Measurements from ENCODE around the gene STAT5B. TPM values are rescaled to one million over a fixed set of nuclear protein-coding genes. Genes with fewer than 3 reads are reported as not detected.

STAT5B gene
- total RNA-seq, 1 donor: 60.2 TPM

DNA sequence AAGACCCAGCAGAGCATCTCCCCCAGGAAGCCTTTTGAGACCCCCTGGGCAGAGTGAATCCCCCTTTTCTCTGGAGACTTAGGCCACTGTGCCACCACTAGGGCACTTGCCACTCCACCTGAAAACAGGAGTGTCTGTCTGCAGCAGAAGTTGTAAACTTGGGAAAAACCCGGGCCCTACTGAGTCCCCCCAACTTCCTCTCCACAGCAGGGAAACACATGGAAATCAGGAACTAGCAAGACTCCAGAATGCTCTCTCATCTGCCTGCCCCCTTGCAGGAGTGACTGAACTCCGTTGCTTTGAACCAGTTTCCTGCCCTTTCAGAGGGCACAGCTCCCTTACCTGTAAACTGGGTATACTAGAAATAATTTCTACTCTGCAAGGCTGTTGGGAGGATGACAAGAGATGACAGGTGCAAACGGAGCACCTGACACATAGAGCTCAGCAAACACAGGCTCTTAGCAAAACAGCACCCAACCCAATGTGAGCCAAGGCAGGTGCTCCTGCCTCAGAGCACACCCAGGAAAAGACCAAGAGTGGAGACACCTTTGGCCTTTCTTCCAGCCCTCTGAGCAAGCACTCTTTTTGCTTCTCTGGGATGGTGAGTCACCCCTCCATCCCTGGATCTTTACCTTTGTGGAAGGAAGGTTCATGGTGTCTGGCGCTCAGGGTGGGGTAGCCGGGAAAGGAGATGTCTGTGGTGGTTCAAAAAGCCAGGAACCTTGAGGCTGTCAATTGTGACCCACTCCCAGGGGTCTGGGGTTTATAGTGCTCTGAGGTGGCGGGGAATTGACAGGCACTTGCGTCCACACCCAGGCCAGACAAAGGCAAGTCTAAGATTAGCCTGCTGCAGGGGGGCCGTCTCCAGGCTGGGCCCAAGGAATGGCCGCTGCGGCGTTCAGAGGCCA lies 91.2 kb downstream of the STAT5B start, which contains the start of gene HCRT:
TSS of gene HCRT (minus strand) at position 740 of the 908 bp plus-strand sequence. CDS start at position 653, 87 bp downstream.
- peaks cover 17% of the 10 kb centered on the region for H3K27me3 ChIP-seq (ENCODE audit: insufficient read depth, low read length)
- H3K4me3 ChIP-seq (ENCODE audit: low read length): peak within 1 kb of the TSS; percentile 70
- no peaks in the 10 kb centered on the region for H3K9me3 ChIP-seq (ENCODE audit: low read depth, low read length)
- peaks cover 72% of the 10 kb centered on the region for H3K4me1 ChIP-seq (ENCODE audit: insufficient read depth, low read length)

DNA sequence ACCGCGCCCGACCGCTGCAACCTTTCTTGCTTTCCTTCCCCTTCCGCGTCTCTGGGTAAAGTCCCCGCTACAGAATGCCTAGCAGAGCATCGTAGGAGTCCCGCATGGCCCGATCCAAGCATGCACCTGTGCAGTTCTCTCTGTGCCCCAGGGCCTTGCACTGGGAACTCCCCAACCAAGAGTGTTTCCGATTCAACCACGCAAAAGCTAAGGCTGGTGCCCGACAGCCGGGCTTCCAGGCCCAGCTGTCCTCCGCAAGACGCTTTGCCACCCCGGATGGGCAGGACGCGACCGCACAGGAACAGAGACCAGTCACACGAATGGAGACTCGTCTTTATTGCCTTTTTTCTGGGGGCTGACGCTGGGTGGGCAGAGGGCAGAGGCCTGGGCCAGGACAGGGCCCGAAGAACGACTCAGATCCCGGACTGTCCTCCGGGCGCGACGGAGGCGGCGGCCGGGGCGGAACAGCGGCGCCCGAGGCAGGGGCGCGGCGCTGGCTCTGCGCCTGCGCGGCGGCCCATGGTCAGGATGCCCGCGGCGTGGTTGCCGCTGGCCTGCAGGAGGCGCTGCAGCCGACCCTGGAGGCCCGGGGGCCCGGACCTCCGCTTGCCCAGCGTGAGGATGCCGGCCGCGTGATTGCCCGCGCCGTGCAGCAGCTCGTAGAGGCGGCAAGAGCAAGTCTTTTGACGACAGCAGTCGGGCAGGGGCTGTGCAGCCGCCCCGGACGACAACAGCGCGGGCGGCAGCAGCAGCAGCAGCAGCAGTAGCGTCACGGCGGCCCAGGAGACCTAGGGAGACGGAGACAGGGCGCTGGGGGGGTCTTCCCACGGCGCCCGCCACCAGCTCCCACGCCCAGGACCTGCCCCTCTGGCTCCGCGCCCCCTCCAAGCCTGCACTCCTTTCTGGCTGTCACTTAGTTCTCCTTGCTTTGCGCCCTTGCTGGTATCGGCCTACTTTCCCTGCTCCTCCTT lies 92.2 kb downstream of the STAT5B start:
- Histone ChIP-seq H3K4me1 (ENCODE audit: insufficient read depth, low read length) (peaks cover 69% of the 10 kb centered on the region), H3K9me3 (ENCODE audit: low read depth, low read length) (no peaks in the 10 kb centered on the region), H3K4me3 (ENCODE audit: low read length) (peak overlapping the region; percentile 70), H3K27me3 (ENCODE audit: insufficient read depth, low read length) (peaks cover 26% of the 10 kb centered on the region)

DNA sequence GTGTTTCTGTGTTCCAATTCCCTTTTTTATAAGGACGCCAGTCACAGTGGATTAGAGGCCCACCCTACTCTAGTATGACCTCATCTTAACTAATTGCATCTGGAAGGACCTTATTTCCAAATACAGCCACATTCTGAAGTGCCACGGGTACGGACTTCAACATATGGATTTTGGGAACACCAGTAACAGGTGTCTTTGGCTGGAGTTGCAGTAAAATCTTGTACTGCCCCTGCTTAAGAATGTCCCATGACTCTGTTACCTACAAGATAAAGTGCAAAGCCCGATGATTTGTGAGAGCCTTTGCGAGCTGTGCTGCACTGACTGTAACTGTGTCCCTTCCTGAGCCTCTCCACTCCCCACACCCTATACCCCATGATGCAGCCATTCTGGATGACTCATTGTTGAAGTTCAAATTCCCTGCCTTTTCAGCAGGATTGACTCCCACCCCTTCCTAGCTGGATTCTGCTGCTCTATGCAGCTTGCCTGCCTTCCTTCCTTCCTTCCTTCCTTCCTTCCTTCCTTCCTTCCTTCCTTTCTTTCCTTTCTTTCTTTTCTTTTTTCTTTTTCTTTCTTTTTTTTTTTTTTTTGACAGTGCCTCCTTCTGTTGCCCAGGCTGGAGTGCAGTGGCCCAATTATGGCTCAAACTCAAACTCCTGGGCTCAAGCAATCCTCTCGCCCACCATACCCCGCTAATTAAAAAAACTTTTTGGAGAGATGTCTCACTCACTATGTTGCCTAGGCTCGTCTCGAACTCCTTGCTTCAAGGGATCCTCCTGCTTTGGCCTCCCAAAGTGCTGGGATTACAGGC lies 93.1 kb downstream of the STAT5B start:
- peaks cover 66% of the 10 kb centered on the region for H3K4me1 ChIP-seq (ENCODE audit: insufficient read depth, low read length)
- H3K27me3 ChIP-seq (ENCODE audit: insufficient read depth, low read length): peaks cover 27% of the 10 kb centered on the region
- H3K4me3 ChIP-seq (ENCODE audit: low read length): peak overlapping the region; percentile 70
- no peaks in the 10 kb centered on the region for H3K9me3 ChIP-seq (ENCODE audit: low read depth, low read length)

DNA sequence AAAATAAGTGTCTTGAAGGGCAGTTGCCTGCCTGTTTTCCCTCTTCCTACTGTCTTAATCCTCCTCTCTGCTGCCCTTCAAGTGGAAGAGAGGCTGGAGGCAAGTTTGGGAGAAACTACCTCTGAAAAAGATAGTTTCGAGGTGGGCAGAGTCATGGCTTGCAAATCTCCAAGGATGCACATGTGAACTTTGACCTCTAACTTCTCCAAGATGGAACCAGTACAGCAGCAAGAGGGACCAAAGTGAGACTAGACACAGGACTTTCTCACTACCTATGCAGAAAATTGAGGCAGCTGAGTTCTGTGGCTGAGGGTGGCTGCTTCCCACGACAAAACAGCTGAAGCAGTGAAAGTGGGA lies 94.4 kb downstream of the STAT5B start:
- H3K4me1 ChIP-seq (ENCODE audit: insufficient read depth, low read length): peaks cover 61% of the 10 kb centered on the region
- no peak overlapping the region for H3K4me3 ChIP-seq (ENCODE audit: low read length)
- no peaks in the 10 kb centered on the region for H3K9me3 ChIP-seq (ENCODE audit: low read depth, low read length)
- H3K27me3 ChIP-seq (ENCODE audit: insufficient read depth, low read length): peaks cover 27% of the 10 kb centered on the region

DNA sequence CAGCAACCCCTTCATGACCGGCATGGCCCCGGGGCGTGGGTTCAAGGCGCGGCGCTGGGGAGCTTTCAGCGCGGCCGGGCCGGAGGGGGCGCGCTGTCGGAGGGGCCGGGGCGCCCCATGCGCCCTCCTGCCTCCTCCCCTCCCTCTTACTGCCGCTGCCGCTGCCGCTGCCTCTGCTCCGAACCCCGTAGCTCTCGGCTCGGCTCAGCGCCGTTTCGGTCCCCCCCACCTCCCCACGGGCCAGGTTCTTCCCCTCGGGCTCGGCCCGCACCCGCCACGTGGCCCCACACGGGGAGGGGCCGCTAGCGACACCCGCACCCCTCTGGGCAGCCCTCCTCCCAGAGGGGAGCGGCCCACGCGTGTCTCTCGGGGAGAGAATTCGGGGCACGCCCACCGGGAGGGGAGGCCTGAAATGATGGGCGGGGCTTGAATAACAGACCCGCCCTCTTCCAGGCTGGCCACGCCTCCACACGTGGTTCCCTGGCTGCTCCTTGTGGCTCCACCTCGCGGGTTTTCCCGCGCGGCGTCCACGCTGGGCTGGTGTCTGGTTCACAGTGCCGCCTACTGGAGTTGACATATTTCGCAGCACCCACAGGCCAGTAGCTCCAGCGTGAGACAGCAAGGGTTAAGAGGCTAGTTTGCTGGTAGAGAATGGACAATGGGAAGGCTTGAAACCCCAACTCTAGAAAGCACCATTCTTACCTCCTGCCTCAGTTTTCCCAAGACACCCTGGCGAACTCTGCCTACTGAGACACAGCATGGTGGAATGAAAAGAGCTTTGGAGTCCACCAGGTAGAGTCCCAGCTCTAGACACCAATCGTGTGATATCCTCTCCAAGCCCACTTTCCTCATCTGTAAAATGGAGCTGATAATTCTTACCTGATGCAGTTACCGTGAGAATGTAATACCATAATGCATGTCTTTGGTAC lies 95.0 kb downstream of the STAT5B start, which contains the start of gene KCNH4:
TSS of gene KCNH4 (minus strand) at position 221 of the 929 bp plus-strand sequence. CDS start at position 24, 197 bp downstream.
- peak within 1 kb of the TSS; percentile 22 for H3K4me3 ChIP-seq (ENCODE audit: low read length)
- peaks cover 27% of the 10 kb centered on the region for H3K27me3 ChIP-seq (ENCODE audit: insufficient read depth, low read length)
- no peaks in the 10 kb centered on the region for H3K9me3 ChIP-seq (ENCODE audit: low read depth, low read length)
- peaks cover 58% of the 10 kb centered on the region for H3K4me1 ChIP-seq (ENCODE audit: insufficient read depth, low read length)

DNA sequence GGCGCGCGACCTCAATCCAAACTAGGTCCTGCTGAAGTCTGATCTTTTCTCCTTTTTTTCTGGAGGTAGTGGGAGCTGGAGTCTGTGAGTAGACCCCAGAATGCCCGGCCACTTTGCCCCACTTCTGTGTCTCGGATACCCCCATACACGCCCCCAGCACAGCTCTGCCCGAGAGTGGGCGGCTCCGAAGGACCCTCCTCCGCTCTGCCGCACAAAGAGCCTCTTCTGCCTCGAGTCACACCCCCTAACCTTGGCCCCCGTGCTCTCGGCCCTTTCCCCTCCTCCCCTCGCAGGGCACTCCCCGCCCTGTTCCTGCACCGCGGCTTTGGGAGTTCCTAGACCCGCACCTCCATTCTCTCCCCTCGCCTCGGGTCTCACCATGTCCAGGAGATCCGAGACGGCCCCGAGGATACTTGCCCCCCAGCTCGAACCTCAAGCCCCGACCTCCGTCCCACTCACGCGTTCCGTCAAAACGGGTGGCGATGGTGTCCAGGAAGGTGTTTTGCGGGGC lies 95.7 kb downstream of the STAT5B start:
- Histone ChIP-seq H3K4me1 (ENCODE audit: insufficient read depth, low read length) (peaks cover 52% of the 10 kb centered on the region), H3K4me3 (ENCODE audit: low read length) (no peak overlapping the region), H3K9me3 (ENCODE audit: low read depth, low read length) (no peaks in the 10 kb centered on the region), H3K27me3 (ENCODE audit: insufficient read depth, low read length) (peaks cover 27% of the 10 kb centered on the region)

DNA sequence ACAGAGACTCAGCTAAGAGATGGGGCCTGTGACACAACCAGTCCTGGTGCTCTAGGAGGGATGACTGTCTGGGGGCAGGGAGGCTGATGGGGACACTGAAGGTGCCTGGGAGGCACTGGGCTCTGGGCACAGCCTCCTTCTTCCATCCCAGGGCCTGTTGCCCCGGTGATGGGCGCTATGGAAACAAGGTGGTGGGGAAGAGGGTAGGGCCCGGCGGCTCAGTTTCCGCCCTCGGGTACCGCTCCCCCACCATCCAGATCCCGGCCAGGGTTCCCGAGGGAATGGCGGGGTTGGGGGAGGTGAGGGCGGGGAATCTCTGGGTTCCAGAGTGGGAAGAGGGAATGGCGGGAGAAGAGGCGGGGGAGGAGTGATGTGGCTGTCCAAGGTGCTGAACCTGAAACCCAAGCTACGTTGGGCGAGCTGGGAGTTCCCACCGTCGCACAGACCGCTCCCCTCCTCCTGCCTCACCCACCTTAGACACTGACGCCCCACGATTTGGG lies 96.2 kb downstream of the STAT5B start:
- H3K27me3 ChIP-seq (ENCODE audit: insufficient read depth, low read length): peaks cover 27% of the 10 kb centered on the region
- no peaks in the 10 kb centered on the region for H3K9me3 ChIP-seq (ENCODE audit: low read depth, low read length)
- no peak overlapping the region for H3K4me3 ChIP-seq (ENCODE audit: low read length)
- peaks cover 47% of the 10 kb centered on the region for H3K4me1 ChIP-seq (ENCODE audit: insufficient read depth, low read length)

DNA sequence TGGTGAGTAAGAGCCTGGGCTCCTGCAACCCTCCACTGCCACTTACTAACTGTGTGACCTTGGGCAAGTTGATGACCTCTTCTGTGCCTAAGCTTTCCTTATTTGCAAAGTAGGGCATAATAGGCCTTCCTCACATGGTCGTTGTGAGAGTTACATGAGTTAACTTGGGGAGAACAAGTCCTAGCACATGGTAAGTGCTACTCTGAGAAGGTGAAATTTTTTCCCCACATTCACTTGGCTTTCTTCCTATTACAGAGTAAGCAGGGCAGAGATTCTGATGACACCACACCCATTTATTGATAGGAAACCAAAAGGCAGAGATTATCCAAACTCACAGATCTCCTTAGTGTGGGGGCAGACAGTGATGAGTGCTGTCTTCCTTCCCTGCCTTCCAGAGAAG lies 96.9 kb downstream of the STAT5B start:
- peaks cover 27% of the 10 kb centered on the region for H3K27me3 ChIP-seq (ENCODE audit: insufficient read depth, low read length)
- no peaks in the 10 kb centered on the region for H3K9me3 ChIP-seq (ENCODE audit: low read depth, low read length)
- peaks cover 40% of the 10 kb centered on the region for H3K4me1 ChIP-seq (ENCODE audit: insufficient read depth, low read length)
- no peak overlapping the region for H3K4me3 ChIP-seq (ENCODE audit: low read length)

DNA sequence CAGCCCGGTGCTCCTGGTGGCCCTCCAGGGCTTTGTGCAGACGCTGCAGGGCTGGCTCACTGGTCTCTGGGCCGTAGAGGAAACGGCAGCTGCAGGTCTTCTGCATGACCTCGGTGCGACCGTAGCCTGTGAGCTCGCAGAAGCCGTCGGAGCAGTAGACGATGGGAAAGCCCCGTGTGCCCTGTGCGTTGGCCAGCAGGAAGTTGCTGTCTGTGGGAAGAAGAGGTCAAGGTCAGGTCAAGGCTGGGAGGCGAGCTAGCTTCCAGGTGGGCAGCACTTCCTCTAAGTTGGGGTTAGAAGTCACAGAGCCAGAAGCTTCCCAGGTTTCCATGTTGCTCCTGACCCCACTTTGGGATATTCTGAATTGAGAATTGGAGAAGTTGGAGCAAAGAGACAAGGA lies 97.4 kb downstream of the STAT5B start:
- Histone ChIP-seq H3K27me3 (ENCODE audit: insufficient read depth, low read length) (peaks cover 27% of the 10 kb centered on the region), H3K9me3 (ENCODE audit: low read depth, low read length) (no peaks in the 10 kb centered on the region), H3K4me1 (ENCODE audit: insufficient read depth, low read length) (peaks cover 38% of the 10 kb centered on the region), H3K4me3 (ENCODE audit: low read length) (no peak overlapping the region)

DNA sequence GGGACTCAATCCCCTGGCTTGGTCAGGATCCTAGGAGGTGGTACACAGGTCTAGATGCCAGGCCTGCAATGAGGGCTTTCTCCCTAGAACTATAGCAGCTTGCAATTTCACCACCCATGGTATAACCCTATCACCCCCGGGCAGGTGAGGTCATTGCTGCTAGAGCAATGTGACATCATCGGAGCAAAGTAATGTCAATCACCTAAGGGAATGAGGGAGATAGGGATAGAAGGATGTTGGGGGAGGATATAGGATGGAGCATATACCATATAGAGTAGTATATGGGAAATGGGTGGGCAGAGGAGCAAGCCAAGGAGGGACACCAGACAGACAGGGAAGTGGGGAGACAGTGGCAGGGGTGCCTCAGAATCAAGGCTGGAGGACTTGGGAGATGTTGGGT lies 98.5 kb downstream of the STAT5B start:
- Histone ChIP-seq H3K4me1 (ENCODE audit: insufficient read depth, low read length) (peaks cover 26% of the 10 kb centered on the region), H3K27me3 (ENCODE audit: insufficient read depth, low read length) (peaks cover 27% of the 10 kb centered on the region), H3K4me3 (ENCODE audit: low read length) (no peak overlapping the region), H3K9me3 (ENCODE audit: low read depth, low read length) (no peaks in the 10 kb centered on the region)

DNA sequence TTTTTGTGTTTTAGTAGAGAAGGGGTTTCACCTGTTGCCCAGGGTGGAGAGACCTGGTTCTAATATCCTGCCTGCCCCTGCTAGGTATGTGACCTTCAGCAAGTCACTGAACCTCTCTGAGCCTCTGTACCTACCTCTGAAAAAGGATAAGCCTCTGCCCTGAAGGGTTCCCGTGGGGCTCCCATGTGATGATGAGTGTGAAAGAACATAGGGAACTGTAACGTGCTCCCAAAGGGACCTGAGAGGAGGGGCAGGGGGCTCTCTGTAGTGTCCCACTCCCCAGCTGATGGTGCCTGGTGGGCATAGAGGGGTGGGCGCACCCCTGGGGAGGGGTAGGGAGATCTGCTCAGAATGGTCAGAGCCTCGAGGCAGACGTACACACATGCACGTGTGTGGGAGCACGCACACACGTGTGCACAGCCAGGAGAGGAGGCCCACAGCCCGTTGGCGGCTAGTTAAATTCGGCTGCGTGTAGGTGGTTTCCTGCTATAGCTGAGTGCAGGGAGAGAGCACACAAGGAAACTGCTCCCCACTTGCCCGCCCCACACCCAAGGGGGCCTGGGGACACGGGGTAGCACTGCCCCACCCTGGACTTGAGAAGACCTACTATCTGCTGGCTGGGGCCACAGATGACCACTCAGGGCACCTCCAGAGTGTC lies 101.9 kb downstream of the STAT5B start:
- H3K4me1 ChIP-seq (ENCODE audit: insufficient read depth, low read length): peaks cover 7% of the 10 kb centered on the region
- no peak overlapping the region for H3K4me3 ChIP-seq (ENCODE audit: low read length)
- no peaks in the 10 kb centered on the region for H3K9me3 ChIP-seq (ENCODE audit: low read depth, low read length)
- H3K27me3 ChIP-seq (ENCODE audit: insufficient read depth, low read length): peaks cover 3% of the 10 kb centered on the region

DNA sequence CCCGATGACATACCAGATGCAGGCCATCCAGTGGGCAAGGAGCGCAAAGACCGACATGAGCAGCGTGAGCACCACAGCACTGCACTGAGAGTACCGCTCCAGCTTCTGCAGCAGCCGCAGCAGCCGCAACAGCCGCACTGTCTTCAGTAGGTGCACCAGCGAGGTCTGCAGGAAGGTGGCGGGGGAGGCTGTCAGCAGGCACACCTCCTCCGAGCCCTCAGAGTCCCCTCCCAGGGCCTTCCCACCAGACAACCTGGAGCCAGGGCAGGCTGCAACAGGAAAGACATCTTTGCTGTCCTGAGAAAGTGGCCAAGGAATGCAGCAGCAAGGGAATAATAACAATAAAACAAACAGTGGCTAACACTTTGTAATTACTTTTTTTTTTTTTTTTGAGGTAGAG lies 104.4 kb downstream of the STAT5B start:
- no peaks in the 10 kb centered on the region for H3K27me3 ChIP-seq (ENCODE audit: insufficient read depth, low read length)
- peaks cover 3% of the 10 kb centered on the region for H3K4me1 ChIP-seq (ENCODE audit: insufficient read depth, low read length)
- no peak overlapping the region for H3K4me3 ChIP-seq (ENCODE audit: low read length)
- H3K9me3 ChIP-seq (ENCODE audit: low read depth, low read length): no peaks in the 10 kb centered on the region

DNA sequence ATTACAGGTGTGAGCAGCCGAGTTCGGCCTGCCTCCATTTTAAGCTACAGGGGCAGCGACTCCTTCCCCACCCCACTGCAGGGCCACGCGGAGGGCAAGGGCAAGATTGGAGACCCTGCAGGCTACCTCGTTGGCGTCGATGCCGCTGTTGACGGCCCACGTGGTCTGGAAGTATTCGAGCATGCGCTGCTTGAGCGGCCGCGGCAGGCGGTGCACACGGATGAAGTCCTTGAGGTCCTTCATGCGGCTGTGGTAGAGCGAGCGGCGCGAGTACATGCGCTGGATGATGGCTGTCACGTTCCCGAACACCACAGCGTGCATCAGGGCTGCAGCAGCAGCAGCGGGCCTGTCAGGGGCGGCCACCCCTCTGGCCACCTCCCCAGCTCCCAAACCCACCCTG lies 106.8 kb downstream of the STAT5B start:
- Histone ChIP-seq H3K27me3 (ENCODE audit: insufficient read depth, low read length) (no peaks in the 10 kb centered on the region), H3K9me3 (ENCODE audit: low read depth, low read length) (no peaks in the 10 kb centered on the region), H3K4me3 (ENCODE audit: low read length) (no peak overlapping the region), H3K4me1 (ENCODE audit: insufficient read depth, low read length) (peaks cover 3% of the 10 kb centered on the region)

Measured in mononuclear cell (primary cell).